ENCODE measurements around the gene RRP7A.
"Not testable (repeated sequence)": the region's sequence is repeated elsewhere in the genome, so short reads cannot be mapped to it uniquely, and the experiment has no call there.

Gene RRP7A

DNA sequence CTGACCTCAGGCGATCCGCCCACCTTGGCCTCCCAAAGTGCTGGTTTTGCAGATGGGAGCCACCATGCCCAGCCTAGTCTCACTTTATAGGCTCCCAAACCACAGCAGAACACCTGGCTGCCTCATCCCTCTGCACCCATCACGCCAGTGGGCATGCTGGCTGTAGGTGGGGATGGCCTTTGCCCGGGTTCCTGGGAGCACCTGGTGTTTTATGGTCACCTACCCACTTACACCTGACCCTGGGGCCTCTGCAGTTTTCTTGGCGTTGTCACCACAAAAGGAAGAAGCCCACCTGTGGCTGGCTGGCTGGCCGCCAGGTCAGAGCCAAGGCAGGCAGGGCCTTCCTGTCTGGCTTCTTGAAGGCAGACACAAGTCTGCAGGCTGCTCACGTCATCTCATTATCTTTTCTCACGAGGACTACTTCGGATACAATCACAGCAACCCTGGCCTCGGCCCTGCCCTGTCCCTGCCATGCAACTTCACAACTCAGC is 8.2 kb downstream of the RRP7A start:
- no peak overlapping the region for H3K27ac ChIP-seq
- DNase-seq = no peak
- no peaks in the 10 kb centered on the region for H3K9me3 ChIP-seq
- no peak overlapping the region for H3K4me3 ChIP-seq
- intact Hi-C loops (cut with DNase I; ENCODE audit: low total_unique reads) = no loop called here
- peaks cover 24 to 52% (median 35%) of the 10 kb centered on the region in 3 donors for H3K36me3 ChIP-seq
- TF ChIP-seq, protein P1, sequence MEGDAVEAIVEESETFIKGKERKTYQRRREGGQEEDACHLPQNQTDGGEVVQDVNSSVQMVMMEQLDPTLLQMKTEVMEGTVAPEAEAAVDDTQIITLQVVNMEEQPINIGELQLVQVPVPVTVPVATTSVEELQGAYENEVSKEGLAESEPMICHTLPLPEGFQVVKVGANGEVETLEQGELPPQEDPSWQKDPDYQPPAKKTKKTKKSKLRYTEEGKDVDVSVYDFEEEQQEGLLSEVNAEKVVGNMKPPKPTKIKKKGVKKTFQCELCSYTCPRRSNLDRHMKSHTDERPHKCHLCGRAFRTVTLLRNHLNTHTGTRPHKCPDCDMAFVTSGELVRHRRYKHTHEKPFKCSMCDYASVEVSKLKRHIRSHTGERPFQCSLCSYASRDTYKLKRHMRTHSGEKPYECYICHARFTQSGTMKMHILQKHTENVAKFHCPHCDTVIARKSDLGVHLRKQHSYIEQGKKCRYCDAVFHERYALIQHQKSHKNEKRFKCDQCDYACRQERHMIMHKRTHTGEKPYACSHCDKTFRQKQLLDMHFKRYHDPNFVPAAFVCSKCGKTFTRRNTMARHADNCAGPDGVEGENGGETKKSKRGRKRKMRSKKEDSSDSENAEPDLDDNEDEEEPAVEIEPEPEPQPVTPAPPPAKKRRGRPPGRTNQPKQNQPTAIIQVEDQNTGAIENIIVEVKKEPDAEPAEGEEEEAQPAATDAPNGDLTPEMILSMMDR (IDR thresholded peaks at IDR 0.05) = no peak
- H3K4me1 ChIP-seq = peaks cover 0 to 5% (median 0%) of the 10 kb centered on the region in 4 donors
- no peaks in the 10 kb centered on the region for H3K27me3 ChIP-seq

DNA sequence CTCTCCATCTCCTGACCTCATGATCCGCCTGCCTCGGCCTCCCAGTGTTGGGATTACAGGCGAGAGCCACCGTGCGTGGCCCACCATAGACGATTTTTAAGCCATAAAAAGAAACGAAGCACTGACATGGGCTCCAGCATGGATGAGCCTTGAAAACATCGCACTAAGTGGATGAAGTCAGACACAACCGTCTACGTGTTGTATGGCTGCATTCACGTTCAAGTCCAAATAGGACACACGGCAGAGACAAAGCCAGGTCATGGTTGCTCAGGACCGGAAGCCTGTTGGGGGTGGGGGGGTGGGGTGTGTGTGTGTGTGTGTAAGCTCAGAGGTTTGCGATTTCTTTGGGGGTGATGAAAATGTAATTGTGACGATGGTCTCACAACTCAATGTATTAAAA is 10.0 kb downstream of the RRP7A start:
- H3K27ac ChIP-seq = no peak overlapping the region
- DNase-seq = no peak
- no peaks in the 10 kb centered on the region for H3K9me3 ChIP-seq
- TF ChIP-seq, protein P1 (IDR thresholded peaks at IDR 0.05) = no peak
- peaks cover 15 to 36% (median 24%) of the 10 kb centered on the region in 3 donors for H3K36me3 ChIP-seq
- no peaks in the 10 kb centered on the region for H3K27me3 ChIP-seq
- no peak overlapping the region for H3K4me3 ChIP-seq
- intact Hi-C loops (cut with DNase I; ENCODE audit: low total_unique reads) = no loop called here
- no peaks in the 10 kb centered on the region for H3K4me1 ChIP-seq

DNA sequence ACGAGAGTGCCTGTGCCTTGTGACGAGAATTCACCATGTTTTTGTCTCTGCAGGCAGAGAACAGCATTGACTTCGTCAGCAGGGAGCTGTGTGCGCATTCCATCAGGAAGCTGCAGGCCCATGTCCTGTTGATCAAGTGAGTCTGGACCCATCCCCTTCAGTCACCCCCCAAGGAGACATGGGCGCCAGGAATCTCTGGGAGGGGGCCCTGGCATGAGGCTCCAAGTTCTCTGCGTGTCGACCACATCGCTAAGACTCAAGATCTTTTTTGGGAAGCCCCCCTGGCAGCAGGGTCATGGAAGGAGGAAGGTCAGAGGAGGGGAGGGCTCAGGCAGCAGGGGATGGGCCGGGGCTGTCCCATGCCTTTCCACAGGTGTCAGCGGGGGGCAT is 10.6 kb downstream of the RRP7A start:
- intact Hi-C loops (cut with DNase I; ENCODE audit: low total_unique reads); H3K27me3 ChIP-seq; H3K4me1 ChIP-seq; H3K9me3 ChIP-seq; H3K4me3 ChIP-seq; H3K27ac ChIP-seq; DNase-seq: not testable (repeated sequence)
- H3K36me3 ChIP-seq = peaks cover 9 to 30% (median 19%) of the 10 kb centered on the region in 3 donors

DNA sequence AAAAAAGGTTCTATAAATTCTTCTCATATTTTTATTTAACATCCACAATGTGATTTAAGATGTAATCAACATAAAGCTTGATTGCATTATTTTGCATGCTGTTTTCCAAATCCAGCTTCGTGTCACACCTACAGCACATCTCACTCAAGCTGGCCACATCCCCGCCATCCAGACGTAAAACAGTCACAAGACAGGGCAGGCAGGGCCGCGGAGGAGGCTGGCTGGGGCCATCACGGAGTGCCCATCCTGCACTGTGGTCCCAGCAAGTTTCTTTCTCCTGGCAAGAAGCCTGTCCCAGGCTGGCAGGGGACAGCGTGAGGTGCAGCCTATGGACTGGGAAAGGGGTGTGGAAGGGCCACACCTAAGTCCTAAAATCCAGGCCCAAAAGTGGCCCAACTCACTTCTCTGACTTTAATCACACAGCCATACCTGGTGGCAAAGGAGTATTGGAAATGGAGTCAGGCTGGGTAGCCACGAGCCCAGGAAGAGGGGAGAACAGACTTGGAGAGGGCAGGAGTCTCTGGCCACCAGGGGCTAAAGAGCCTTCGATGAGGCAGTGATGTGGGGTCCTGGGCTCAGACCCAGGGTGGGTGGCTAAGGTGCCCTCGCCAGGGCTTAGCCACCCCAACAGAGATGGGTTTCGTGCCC is 11.1 kb downstream of the RRP7A start:
- H3K27me3 ChIP-seq; H3K27ac ChIP-seq; H3K4me1 ChIP-seq; H3K4me3 ChIP-seq; intact Hi-C loops (cut with DNase I; ENCODE audit: low total_unique reads); H3K9me3 ChIP-seq; DNase-seq: not testable (repeated sequence)
- H3K36me3 ChIP-seq = peaks cover 6 to 25% (median 14%) of the 10 kb centered on the region in 3 donors

DNA sequence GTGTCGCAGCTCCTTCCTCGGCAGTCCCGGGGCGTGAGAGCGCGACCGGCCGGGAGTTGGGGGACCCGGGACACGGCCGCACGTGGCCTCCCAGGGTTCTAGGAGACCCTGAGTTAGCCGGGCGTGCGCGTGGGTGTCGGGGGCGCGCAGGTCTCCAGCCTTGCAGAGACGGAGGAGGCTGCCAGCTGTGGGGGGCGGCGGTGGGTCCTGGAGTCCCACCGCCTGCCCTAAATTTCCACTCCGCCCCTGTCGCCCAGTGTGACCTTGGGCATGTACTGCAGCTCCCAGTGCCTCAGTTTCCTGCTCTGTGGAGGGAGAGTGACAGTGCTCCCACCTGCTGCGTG is 18.8 kb downstream of the RRP7A start:
- Histone ChIP-seq H3K4me3 (peak overlapping the region; percentile 32 to 45), H3K27ac (no peak overlapping the region), H3K27me3 (peaks cover 0 to 13% of the 10 kb centered on the region in 2 donors), H3K4me1 (peaks cover 0 to 15% (median 10%) of the 10 kb centered on the region in 4 donors), H3K9me3 (no peaks in the 10 kb centered on the region), H3K36me3 (no peaks in the 10 kb centered on the region)
- intact Hi-C loops (cut with DNase I; ENCODE audit: low total_unique reads) = no loop called here
- TF ChIP-seq, protein P1 (IDR thresholded peaks at IDR 0.05) = no peak
- peak in 1 of 2 donors; percentile 54 for DNase-seq

DNA sequence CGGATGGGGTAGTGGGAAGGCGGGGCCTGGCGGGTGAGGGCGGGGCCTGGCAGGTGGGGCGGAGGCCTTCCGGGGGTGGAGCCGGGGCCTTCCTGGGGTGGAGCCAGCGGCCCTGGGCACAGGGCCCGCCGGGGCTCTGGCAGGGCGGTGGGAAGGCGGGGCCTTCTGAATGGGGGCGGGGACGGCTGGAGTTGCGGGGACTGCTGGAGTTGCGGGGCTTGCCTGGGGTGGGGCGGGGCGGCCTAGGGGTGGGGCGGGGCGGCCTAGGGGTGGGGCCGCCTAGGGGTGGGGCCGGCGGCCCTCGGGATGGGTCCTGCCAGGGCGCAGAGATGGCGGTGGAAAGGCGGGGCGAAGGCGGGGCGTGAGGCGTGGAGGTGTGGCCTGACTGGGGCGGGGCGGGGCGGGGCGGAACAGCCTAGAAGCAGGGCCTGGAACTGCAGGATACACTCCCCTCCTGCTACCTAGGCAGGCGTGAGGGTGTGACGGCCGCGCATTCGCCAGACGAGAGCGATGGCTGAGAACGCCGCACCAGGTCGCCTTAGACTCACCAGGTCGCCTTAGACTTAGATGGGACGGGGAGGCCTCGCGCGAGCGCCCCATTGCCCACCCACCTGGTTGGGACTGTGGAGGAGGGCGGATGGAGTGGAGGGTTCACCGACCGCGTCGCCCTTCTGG is 19.3 kb downstream of the RRP7A start:
- TF ChIP-seq, protein P1 (IDR thresholded peaks at IDR 0.05) = no peak
- H3K27me3 ChIP-seq = peaks cover 0 to 13% of the 10 kb centered on the region in 2 donors
- H3K4me1 ChIP-seq = peaks cover 0 to 15% (median 10%) of the 10 kb centered on the region in 4 donors
- peak; percentile 55 to 82 for DNase-seq
- intact Hi-C loops (cut with DNase I; ENCODE audit: low total_unique reads) = no loop called here
- H3K4me3 ChIP-seq = peak overlapping the region; percentile 32 to 45
- no peak overlapping the region for H3K27ac ChIP-seq
- H3K36me3 ChIP-seq = no peaks in the 10 kb centered on the region
- H3K9me3 ChIP-seq = no peaks in the 10 kb centered on the region

DNA sequence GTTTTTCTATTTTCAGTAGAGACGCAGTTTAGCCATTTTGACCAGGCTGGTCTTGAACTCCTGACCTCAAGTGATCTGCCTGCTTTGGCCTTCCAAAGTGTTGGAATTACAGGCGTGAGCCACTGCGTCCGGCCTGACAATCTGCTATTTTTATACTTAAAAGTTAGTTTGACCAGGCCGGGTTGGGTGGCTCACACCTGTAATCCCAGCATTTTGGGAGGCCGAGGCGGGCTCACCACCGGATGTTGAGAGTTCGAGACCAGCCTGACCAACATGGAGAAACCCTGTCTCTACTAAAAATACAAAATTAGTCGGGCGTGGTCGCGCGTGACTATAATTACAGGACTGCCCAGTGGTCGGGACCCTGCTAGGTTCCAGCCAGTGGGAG is 19.8 kb downstream of the RRP7A start:
- Histone ChIP-seq H3K4me1 (peaks cover 0 to 15% (median 10%) of the 10 kb centered on the region in 4 donors), H3K27me3 (peaks cover 0 to 13% of the 10 kb centered on the region in 2 donors), H3K4me3 (peak overlapping the region; percentile 32 to 45)
- H3K27ac ChIP-seq; DNase-seq; intact Hi-C loops (cut with DNase I; ENCODE audit: low total_unique reads); H3K36me3 ChIP-seq; H3K9me3 ChIP-seq: not testable (repeated sequence)

DNA sequence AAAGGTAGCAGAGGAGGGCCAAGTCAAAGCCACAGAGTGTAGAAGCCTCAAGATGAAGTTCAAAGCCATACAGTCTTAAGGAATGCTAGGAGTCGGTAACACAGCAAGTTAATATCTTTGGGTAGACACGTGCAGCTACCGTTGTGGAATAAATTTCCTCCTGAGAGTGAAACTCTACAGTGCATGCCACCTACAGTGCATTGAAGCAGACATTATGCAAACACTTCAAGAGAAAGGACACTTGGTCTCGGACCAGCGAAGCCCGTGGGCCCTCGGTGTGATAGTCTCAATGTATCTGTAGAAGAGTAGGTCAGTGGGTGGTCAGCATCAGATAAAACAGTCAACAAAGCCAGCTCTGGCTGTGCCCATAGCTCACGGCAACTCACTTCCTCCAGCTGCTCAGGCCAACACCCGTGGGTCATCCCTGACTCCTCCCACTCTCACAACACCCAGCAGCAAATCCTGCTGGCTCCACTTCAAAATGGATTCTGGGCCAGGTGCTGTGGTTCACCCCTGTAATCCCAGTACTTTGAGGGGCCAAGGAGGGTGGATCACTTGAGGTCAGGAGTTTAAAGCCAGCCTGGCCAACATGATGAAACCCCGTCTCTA is 24.0 kb downstream of the RRP7A start:
- H3K4me3 ChIP-seq; intact Hi-C loops (cut with DNase I; ENCODE audit: low total_unique reads); DNase-seq; H3K9me3 ChIP-seq; H3K27ac ChIP-seq; H3K27me3 ChIP-seq; H3K36me3 ChIP-seq; H3K4me1 ChIP-seq: not testable (repeated sequence)

Data from tibial artery (tissue), 4 donors.